GM21447 (cell line): ENCODE data around the gene MAPKAPK2.

Experiments
- ATAC-seq: cut with Tn5 transposase; IDR thresholded peaks from one replicate; pipeline ENCODE4 v1.9.1; 2021; ENCODE audit not compliant: unreplicated experiment

MAPKAPK2 gene

GRCh38 chr1:206682111-206682510, 2.6 kb upstream of the MAPKAPK2 start:
- ATAC-seq = no peak

GRCh38 chr1:206683313-206683712, 1.4 kb upstream of the MAPKAPK2 start:
- ATAC-seq = no peak

GRCh38 chr1:206684003-206684402, 702 bp upstream of the MAPKAPK2 start:
- no peak for ATAC-seq

GRCh38 chr1:206685334-206685768, 646 bp downstream of the MAPKAPK2 start:
- peak; percentile 17 for ATAC-seq

- peak; percentile 21 for ATAC-seq
Observed at GRCh38 chr1:206685769-206686477, 1.2 kb downstream of the MAPKAPK2 start.

- ATAC-seq = peak; percentile 49
Observed at GRCh38 chr1:206686478-206687249, 2.0 kb downstream of the MAPKAPK2 start.

GRCh38 chr1:206687251-206687914, 2.7 kb downstream of the MAPKAPK2 start:
- ATAC-seq = no peak

GRCh38 chr1:206687915-206688442, 3.3 kb downstream of the MAPKAPK2 start:
- no peak for ATAC-seq

GRCh38 chr1:206690516-206690915, 5.8 kb downstream of the MAPKAPK2 start:
- no peak for ATAC-seq

GRCh38 chr1:206691604-206692003, 6.9 kb downstream of the MAPKAPK2 start:
- no peak for ATAC-seq

GRCh38 chr1:206693029-206693428, 8.3 kb downstream of the MAPKAPK2 start:
- no peak for ATAC-seq

- no peak for ATAC-seq
Observed at GRCh38 chr1:206693592-206693991, 8.9 kb downstream of the MAPKAPK2 start.

GRCh38 chr1:206694171-206695124, 9.7 kb downstream of the MAPKAPK2 start:
- ATAC-seq = no peak

- no peak for ATAC-seq
Observed at GRCh38 chr1:206695733-206696132, 11.0 kb downstream of the MAPKAPK2 start.

- no peak for ATAC-seq
Observed at GRCh38 chr1:206696812-206697585, 12.3 kb downstream of the MAPKAPK2 start.

- no peak for ATAC-seq
Observed at GRCh38 chr1:206698011-206698410, 13.3 kb downstream of the MAPKAPK2 start.

- no peak for ATAC-seq
Observed at GRCh38 chr1:206699000-206699586, 14.4 kb downstream of the MAPKAPK2 start.

- ATAC-seq = no peak
Observed at GRCh38 chr1:206699626-206700025, 14.9 kb downstream of the MAPKAPK2 start.

GRCh38 chr1:206700445-206701036, 15.8 kb downstream of the MAPKAPK2 start:
- no peak for ATAC-seq
